HCT116 (cell line): Measurements from ENCODE around the gene MRFAP1L1. TPM values are rescaled to one million over a fixed set of nuclear protein-coding genes. Genes with fewer than 3 reads are reported as not detected.

ENCODE experiments used
- ATAC-seq: fragments of 200-7000 bp; cut with Tn5 transposase; 2 replicates; pipeline ENCODE4 v1.9.1; 2020; ENCODE audit warnings: mild to moderate bottlenecking, moderate library complexity
- BruUV-seq: library from RNA; stranded (reverse); fragments of 400-500 nt; replicated peaks from 2 replicates; lab custom pipeline; 2021; lab: Mats Ljungman, UMichigan
- CTCF ChIA-PET: fragments of 300-600 bp; sonication (Branson Sonifier 250); formaldehyde crosslinking; loops from one replicate; lab custom pipeline; 2021; ENCODE audit warnings: antibody characterized with exemption; lab: Charles Lee
- POLR2A ChIA-PET: fragments of 300-600, 350-600 bp; sonication (Branson Sonifier 250); formaldehyde crosslinking; loops from one replicate; lab custom pipeline; 2021; ENCODE audit warnings: antibody characterized with exemption; lab: Charles Lee
- RAD21 ChIA-PET, 2 experiments: fragments of 300-600 bp; sonication (Branson Sonifier 250); formaldehyde crosslinking; loops; one replicate each; lab custom pipeline; 2023; ENCODE audit warnings: low total read pairs in 2 of 2; ENCODE audit not compliant: uncharacterized antibody in 2 of 2, unreplicated experiment in 2 of 2, low non-redundant PET in 1 of 2; lab: Charles Lee
- DNase-seq: peaks from one replicate; pipeline ENCODE4 v3.0.0-alpha.2; 2010; ENCODE audit warnings: low read depth, low spot score
- H2AFZ ChIP-seq: fragments of 200-600 bp; shearing (Covaris generic), sonication (generic); 2 replicates; pipeline ENCODE4 v1.6.1; 2017; ENCODE audit warnings: low read depth, mixed run types, mixed read lengths, antibody characterized with exemption, low read length; ENCODE audit not compliant: poor library complexity, severe bottlenecking
- H3K27ac ChIP-seq: 2 replicates; pipeline ENCODE4 v1.5.1; 2012; ENCODE audit warnings: low read depth, low read length
- H3K27me3 ChIP-seq: fragments of 200-600 bp; sonication (generic); 2 replicates; pipeline ENCODE4 v1.6.1; 2016; ENCODE audit warnings: mixed run types, low read length, mixed read lengths; ENCODE audit not compliant: insufficient read depth
- H3K36me3 ChIP-seq, 2 experiments: fragments of 200-500 bp in 1 of 2; fragments of 200-600 bp in 1 of 2; sonication (Bioruptor generic) in 1 of 2; sonication (generic) in 1 of 2; 2 replicates each; pipeline versions ENCODE4 v1.5.1 to v1.6.1; 2014 to 2016; ENCODE audit warnings: low read length in 2 of 2, inconsistent platforms in 1 of 2, mixed read lengths in 1 of 2, mixed run types in 1 of 2; ENCODE audit not compliant: insufficient read depth in 2 of 2, control insufficient read depth in 1 of 2
- H3K4me1 ChIP-seq, 2 experiments: fragments of 200-600 bp in 1 of 2; sonication (generic) in 1 of 2; 2 replicates each; pipeline versions ENCODE4 v1.5.1 to v1.6.1; 2012 to 2017; ENCODE audit warnings: low read length in 2 of 2, inconsistent platforms in 1 of 2, mild to moderate bottlenecking in 1 of 2, mixed read lengths in 1 of 2, mixed run types in 1 of 2, moderate library complexity in 1 of 2; ENCODE audit not compliant: insufficient read depth in 2 of 2, control insufficient read depth in 1 of 2
- H3K4me2 ChIP-seq: fragments of 200-600 bp; sonication (generic); 2 replicates; pipeline ENCODE4 v1.6.1; 2017; ENCODE audit warnings: mixed run types, low read length, mixed read lengths
- H3K4me3 ChIP-seq, 2 experiments: fragments of 200-600 bp in 1 of 2; sonication (generic) in 1 of 2; replicated peaks in 1 of 2; 2 replicates each; pipeline ENCODE4 v1.5.1; 2011 to 2016; ENCODE audit warnings: low read length in 2 of 2, control low read depth in 1 of 2, low read depth in 1 of 2, mild to moderate bottlenecking in 1 of 2, mixed read lengths in 1 of 2, mixed run types in 1 of 2
- H3K79me2 ChIP-seq: fragments of 200-600 bp; sonication (generic); 2 replicates; pipeline ENCODE4 v1.6.1; 2017; ENCODE audit warnings: mild to moderate bottlenecking, mixed run types, low read length, moderate library complexity, mixed read lengths; ENCODE audit not compliant: insufficient read depth
- H3K9ac ChIP-seq: fragments of 200-600 bp; sonication (generic); 2 replicates; pipeline ENCODE4 v1.6.1; 2016; ENCODE audit warnings: low read length, mixed read lengths
- H3K9me2 ChIP-seq: fragments of 200-600 bp; sonication (generic), shearing (Covaris generic); 2 replicates; pipeline ENCODE4 v1.6.1; 2017; ENCODE audit warnings: mixed run types, mild to moderate bottlenecking, moderate library complexity; ENCODE audit not compliant: insufficient read depth
- H3K9me3 ChIP-seq, 2 experiments: fragments of 200-500 bp in 1 of 2; fragments of 200-600 bp in 1 of 2; sonication (Bioruptor generic) in 1 of 2; sonication (generic) in 1 of 2; 2 replicates each; pipeline ENCODE4 v1.6.1; 2014 to 2017; ENCODE audit warnings: low read length in 2 of 2, mixed read lengths in 2 of 2, inconsistent platforms in 1 of 2, low read depth in 1 of 2, mild to moderate bottlenecking in 1 of 2, mixed run types in 1 of 2, moderate library complexity in 1 of 2; ENCODE audit not compliant: control insufficient read depth in 1 of 2, insufficient read depth in 1 of 2
- H4K20me1 ChIP-seq: fragments of 200-600 bp; sonication (generic), shearing (Covaris generic); 2 replicates; pipeline ENCODE4 v1.6.1; 2017; ENCODE audit warnings: mixed run types, mild to moderate bottlenecking, moderate library complexity; ENCODE audit not compliant: insufficient read depth
- CEBPB ChIP-seq: IDR thresholded peaks from 2 replicates; pipeline ENCODE4 v1.6.1; 2012; ENCODE audit warnings: low read depth
- JUND ChIP-seq: IDR thresholded peaks from 2 replicates; pipeline ENCODE4 v1.6.1; 2012
- POLR2A ChIP-seq: IDR thresholded peaks from 2 replicates; pipeline ENCODE4 v1.7.0; 2011; ENCODE audit warnings: borderline replicate concordance; ENCODE audit not compliant: insufficient read depth, insufficient read length; ENCODE audit errors: extremely low read depth
- TCF7L2 ChIP-seq: IDR thresholded peaks from 2 replicates; pipeline ENCODE4 v1.7.0; 2011; ENCODE audit warnings: borderline replicate concordance, inconsistent platforms; ENCODE audit not compliant: insufficient read depth, insufficient read length; ENCODE audit errors: extremely low read depth
- ZNF274 ChIP-seq: fragments of 200-500 bp; sonication (Bioruptor generic); IDR thresholded peaks from 2 replicates; pipeline ENCODE4 v1.6.1; 2014; ENCODE audit warnings: mild to moderate bottlenecking, low read depth, low read length, inconsistent platforms
- intact Hi-C: fragments of 100-400 bp; cut with micrococcal nuclease; formaldehyde crosslinking; loops from 2 replicates; pipeline ENCODE4 v1.10.0; 2022
- total RNA-seq: library from RNA; stranded (reverse); gene quantifications from one replicate; pipeline ENCODE4 v1.2.1, GENCODE V29; 2021; ENCODE audit not compliant: unreplicated experiment
- TF ChIP-seq, protein P1 (sequence below): IDR thresholded peaks from 2 replicates; pipeline ENCODE4 v1.6.1; 2011; ENCODE audit warnings: mild to moderate bottlenecking, low read length, moderate library complexity; ENCODE audit not compliant: insufficient replicate concordance; ENCODE audit errors: extremely low read depth
- TF ChIP-seq, protein P2 (sequence below), 3 experiments: fragments of 200-600 bp in 1 of 3; sonication (generic) in 1 of 3; IDR thresholded peaks in 2 of 3; conservative IDR thresholded peaks in 1 of 3; 2 replicates each; pipeline ENCODE4 v1.5.1; 2012 to 2017; ENCODE audit warnings: low read depth in 2 of 3, low read length in 2 of 3, antibody characterized with exemption in 1 of 3, borderline replicate concordance in 1 of 3, control low read depth in 1 of 3, mild to moderate bottlenecking in 1 of 3, mixed read lengths in 1 of 3, mixed run types in 1 of 3, moderate library complexity in 1 of 3; ENCODE audit not compliant: insufficient read depth in 1 of 3

Gene MRFAP1L1
- total RNA-seq, 1 experiment from 2014 or later, result 43.0 TPM

DNA sequence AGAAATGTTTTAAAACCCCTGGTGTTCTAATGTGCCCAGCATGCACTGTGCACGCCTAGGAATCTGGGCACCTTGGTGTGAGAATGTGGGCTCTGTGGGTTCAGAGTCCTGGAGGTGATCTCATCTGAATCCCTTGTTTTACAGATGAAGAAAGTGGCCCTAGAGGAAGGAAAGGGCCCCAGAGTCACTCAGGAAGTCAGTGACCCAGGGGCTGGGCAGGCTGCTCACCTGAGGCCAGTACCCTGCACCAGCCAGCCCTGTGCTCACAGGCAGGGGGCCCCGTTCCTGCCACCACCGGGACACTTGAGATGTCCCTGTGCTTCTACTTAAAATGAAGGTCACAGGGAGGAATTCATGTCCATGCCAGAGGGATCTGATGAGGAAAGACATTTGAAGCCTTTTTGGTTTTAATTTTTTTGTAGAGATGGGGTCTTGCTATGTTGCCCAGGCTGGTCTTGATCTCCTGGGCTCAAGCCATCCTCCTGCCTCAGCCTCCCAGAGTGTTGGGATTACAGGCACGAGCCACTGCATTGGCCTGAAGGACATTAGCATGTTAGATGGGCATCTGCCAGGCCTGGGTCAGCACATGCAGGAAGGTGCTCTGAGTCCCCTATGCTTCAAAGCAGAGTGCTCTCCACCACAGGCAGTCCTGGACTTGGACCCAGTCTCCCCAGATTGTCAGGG, 23.4 kb downstream of the MRFAP1L1 start:
- Histone ChIP-seq H3K9me2 (no peaks in the 10 kb centered on the region), H3K36me3 (no peaks in the 10 kb centered on the region), H3K4me3 (no peak overlapping the region), H3K79me2 (no peaks in the 10 kb centered on the region), H3K4me2 (no peak overlapping the region), H3K27ac (no peak overlapping the region), H4K20me1 (no peaks in the 10 kb centered on the region), H3K9me3 (no peaks in the 10 kb centered on the region), H2AFZ (no peak overlapping the region), H3K27me3 (no peaks in the 10 kb centered on the region), H3K9ac (no peak overlapping the region), H3K4me1 (peaks cover 34 to 41% of the 10 kb centered on the region in 2 experiments)
- no TSS peak for BruUV-seq
- intact Hi-C loops, result loop anchor here (10.0 kb wide), 1 partner anchor 351 kb away; no protein-coding TSS in a partner anchor
- RAD21 ChIA-PET, result no interaction called here
- no peak for ATAC-seq
- CTCF ChIA-PET, result interaction anchor here (1.9 kb wide), 1 partner anchor 11 kb away, joined by 5 read pairs; no protein-coding TSS in a partner anchor
- DNase-seq, result no peak
- TF ChIP-seq CEBPB (no peak), JUND (no peak), POLR2A (no peak), TCF7L2 (no peak), ZNF274 (no peak)
- TF ChIP-seq, protein P1, sequence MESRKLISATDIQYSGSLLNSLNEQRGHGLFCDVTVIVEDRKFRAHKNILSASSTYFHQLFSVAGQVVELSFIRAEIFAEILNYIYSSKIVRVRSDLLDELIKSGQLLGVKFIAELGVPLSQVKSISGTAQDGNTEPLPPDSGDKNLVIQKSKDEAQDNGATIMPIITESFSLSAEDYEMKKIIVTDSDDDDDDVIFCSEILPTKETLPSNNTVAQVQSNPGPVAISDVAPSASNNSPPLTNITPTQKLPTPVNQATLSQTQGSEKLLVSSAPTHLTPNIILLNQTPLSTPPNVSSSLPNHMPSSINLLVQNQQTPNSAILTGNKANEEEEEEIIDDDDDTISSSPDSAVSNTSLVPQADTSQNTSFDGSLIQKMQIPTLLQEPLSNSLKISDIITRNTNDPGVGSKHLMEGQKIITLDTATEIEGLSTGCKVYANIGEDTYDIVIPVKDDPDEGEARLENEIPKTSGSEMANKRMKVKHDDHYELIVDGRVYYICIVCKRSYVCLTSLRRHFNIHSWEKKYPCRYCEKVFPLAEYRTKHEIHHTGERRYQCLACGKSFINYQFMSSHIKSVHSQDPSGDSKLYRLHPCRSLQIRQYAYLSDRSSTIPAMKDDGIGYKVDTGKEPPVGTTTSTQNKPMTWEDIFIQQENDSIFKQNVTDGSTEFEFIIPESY, result no peak
- TF ChIP-seq, protein P2, sequence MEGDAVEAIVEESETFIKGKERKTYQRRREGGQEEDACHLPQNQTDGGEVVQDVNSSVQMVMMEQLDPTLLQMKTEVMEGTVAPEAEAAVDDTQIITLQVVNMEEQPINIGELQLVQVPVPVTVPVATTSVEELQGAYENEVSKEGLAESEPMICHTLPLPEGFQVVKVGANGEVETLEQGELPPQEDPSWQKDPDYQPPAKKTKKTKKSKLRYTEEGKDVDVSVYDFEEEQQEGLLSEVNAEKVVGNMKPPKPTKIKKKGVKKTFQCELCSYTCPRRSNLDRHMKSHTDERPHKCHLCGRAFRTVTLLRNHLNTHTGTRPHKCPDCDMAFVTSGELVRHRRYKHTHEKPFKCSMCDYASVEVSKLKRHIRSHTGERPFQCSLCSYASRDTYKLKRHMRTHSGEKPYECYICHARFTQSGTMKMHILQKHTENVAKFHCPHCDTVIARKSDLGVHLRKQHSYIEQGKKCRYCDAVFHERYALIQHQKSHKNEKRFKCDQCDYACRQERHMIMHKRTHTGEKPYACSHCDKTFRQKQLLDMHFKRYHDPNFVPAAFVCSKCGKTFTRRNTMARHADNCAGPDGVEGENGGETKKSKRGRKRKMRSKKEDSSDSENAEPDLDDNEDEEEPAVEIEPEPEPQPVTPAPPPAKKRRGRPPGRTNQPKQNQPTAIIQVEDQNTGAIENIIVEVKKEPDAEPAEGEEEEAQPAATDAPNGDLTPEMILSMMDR (IDR thresholded peaks at IDR 0.05 in 2 of 3, conservative IDR thresholded peaks at IDR 0.05 in 1 of 3; ENCODE audit: borderline replicate concordance in 1 of 3, insufficient read depth in 1 of 3, low read depth in 2 of 3, low read length in 2 of 3), result peak in 2 of 3 experiments; percentile 20; a peak in 3 of 6 replicates
- POLR2A ChIA-PET, result interaction anchor here (1.7 kb wide), 1 partner anchor 13 kb away, joined by 16 read pairs; a partner anchor contains a TSS
